ENCODE results near the gene SRGAP1.
"Not testable (repeated sequence)": the region's sequence is repeated elsewhere in the genome, so short reads cannot be mapped to it uniquely, and the experiment has no call there.

- not testable (repeated sequence) for TF ChIP-seq POLR2A (IDR thresholded peaks at IDR 0.05; ENCODE audit: low read depth, low read length); CTCF (conservative IDR thresholded peaks at IDR 0.05; ENCODE audit: low read depth, low read length); BHLHE40 (IDR thresholded peaks at IDR 0.05; ENCODE audit: low read depth, low read length); FOS (IDR thresholded peaks at IDR 0.05; ENCODE audit: low read depth, low read length); MXI1 (IDR thresholded peaks at IDR 0.05; ENCODE audit: borderline replicate concordance, low read depth, low read length); SMC3 (IDR thresholded peaks at IDR 0.05; ENCODE audit: low read depth, low read length); CEBPB (IDR thresholded peaks at IDR 0.05; ENCODE audit: low read depth, low read length); RAD21 (IDR thresholded peaks at IDR 0.05; ENCODE audit: low read length); MAFK (IDR thresholded peaks at IDR 0.05; ENCODE audit: low read depth, low read length)
- TF ChIP-seq, protein P1, sequence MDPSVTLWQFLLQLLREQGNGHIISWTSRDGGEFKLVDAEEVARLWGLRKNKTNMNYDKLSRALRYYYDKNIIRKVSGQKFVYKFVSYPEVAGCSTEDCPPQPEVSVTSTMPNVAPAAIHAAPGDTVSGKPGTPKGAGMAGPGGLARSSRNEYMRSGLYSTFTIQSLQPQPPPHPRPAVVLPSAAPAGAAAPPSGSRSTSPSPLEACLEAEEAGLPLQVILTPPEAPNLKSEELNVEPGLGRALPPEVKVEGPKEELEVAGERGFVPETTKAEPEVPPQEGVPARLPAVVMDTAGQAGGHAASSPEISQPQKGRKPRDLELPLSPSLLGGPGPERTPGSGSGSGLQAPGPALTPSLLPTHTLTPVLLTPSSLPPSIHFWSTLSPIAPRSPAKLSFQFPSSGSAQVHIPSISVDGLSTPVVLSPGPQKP (IDR thresholded peaks at IDR 0.05; ENCODE audit: borderline replicate concordance, low read depth, low read length): not testable (repeated sequence)
- TF ChIP-seq, protein P2, sequence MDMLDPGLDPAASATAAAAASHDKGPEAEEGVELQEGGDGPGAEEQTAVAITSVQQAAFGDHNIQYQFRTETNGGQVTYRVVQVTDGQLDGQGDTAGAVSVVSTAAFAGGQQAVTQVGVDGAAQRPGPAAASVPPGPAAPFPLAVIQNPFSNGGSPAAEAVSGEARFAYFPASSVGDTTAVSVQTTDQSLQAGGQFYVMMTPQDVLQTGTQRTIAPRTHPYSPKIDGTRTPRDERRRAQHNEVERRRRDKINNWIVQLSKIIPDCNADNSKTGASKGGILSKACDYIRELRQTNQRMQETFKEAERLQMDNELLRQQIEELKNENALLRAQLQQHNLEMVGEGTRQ (IDR thresholded peaks at IDR 0.05; ENCODE audit: low read depth, low read length): not testable (repeated sequence)
Observed at GRCh38 chr12:64018116-64018515, 173.6 kb downstream of the SRGAP1 start.
